ENCODE measurements around the gene ZIK1.

The ZIK1 gene

GRCh38 chr19:57559008-57559403, 24.9 kb upstream of the ZIK1 start:
- peak; percentile 26 for DNase-seq (ENCODE audit: low read depth)
- no peak for TF ChIP-seq CTCF (conservative IDR thresholded peaks at IDR 0.05; ENCODE audit: control insufficient read depth, insufficient read depth, low read depth, low read length)
- H3K4me3 ChIP-seq (ENCODE audit: control insufficient read depth, low read depth, low read length), result peak overlapping the region; percentile 87

GRCh38 chr19:57559404-57560025, 24.4 kb upstream of the ZIK1 start, which contains the start of gene ZNF550:
ZNF550 (minus strand) TSS chr19:57559863; CDS start chr19:57559682, 181 bp downstream.
- H3K4me3 ChIP-seq (ENCODE audit: control insufficient read depth, low read depth, low read length), result peak within 1 kb of the TSS; percentile 87
- TF ChIP-seq CTCF (conservative IDR thresholded peaks at IDR 0.05; ENCODE audit: control insufficient read depth, insufficient read depth, low read depth, low read length), result no peak
- DNase-seq (ENCODE audit: low read depth), result peak; percentile 85

- TF ChIP-seq CTCF (conservative IDR thresholded peaks at IDR 0.05; ENCODE audit: control insufficient read depth, insufficient read depth, low read depth, low read length), result no peak
- peak overlapping the region; percentile 87 for H3K4me3 ChIP-seq (ENCODE audit: control insufficient read depth, low read depth, low read length)
- DNase-seq (ENCODE audit: low read depth), result peak; percentile 81
Measured at GRCh38 chr19:57560049-57560491, 23.9 kb upstream of the ZIK1 start.

- no peak overlapping the region for H3K4me3 ChIP-seq (ENCODE audit: control insufficient read depth, low read depth, low read length)
- no peak for TF ChIP-seq CTCF (conservative IDR thresholded peaks at IDR 0.05; ENCODE audit: control insufficient read depth, insufficient read depth, low read depth, low read length)
- DNase-seq (ENCODE audit: low read depth), result no peak
Measured at GRCh38 chr19:57563547-57563946, 20.4 kb upstream of the ZIK1 start.

- DNase-seq (ENCODE audit: low read depth), result peak; percentile 62
- H3K4me3 ChIP-seq (ENCODE audit: control insufficient read depth, low read depth, low read length), result no peak overlapping the region
- no peak for TF ChIP-seq CTCF (conservative IDR thresholded peaks at IDR 0.05; ENCODE audit: control insufficient read depth, insufficient read depth, low read depth, low read length)
Measured at GRCh38 chr19:57566396-57567265, 17.3 kb upstream of the ZIK1 start.

GRCh38 chr19:57570707-57571106, 13.2 kb upstream of the ZIK1 start:
- H3K4me3 ChIP-seq (ENCODE audit: control insufficient read depth, low read depth, low read length), result no peak overlapping the region
- no peak for DNase-seq (ENCODE audit: low read depth)

More at GRCh38 chr19:57570707-57571106, 13.2 kb upstream of the ZIK1 start:
- TF ChIP-seq CTCF (conservative IDR thresholded peaks at IDR 0.05; ENCODE audit: control insufficient read depth, insufficient read depth, low read depth, low read length), result no peak

Measured in fibroblast of mammary gland (primary cell).